ENCODE measurements around the gene MCTP2.

Gene MCTP2

DNA sequence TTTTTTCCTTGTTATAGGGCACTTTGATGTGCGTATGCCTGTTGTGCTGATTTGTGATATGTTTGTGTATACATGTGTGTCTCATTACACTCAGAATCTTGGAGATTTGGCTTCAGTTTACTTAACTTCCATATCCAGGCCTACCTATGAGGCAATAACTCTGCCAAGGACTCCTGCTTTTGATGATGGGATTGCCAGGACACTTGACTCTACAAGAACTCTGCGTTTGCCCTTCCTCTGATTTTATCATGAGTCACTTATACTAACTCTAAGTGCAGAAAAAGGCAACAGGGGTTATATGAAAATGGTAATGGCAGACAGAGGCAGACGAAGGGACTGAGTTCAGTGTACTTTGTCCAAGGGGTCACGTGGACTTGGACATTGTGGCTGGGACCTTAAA lies 33.6 kb downstream of the MCTP2 start:
- Histone ChIP-seq H3K4me3 (ENCODE audit: insufficient read length, low read depth) (no peak overlapping the region), H3K9ac (ENCODE audit: insufficient read length, low read depth) (no peak overlapping the region), H3K4me1 (ENCODE audit: insufficient read depth, insufficient read length) (no peaks in the 10 kb centered on the region), H3K27me3 (ENCODE audit: insufficient read depth, insufficient read length) (no peaks in the 10 kb centered on the region), H3K36me3 (ENCODE audit: insufficient read depth, insufficient read length, low read length) (no peaks in the 10 kb centered on the region), H3K9me3 (ENCODE audit: insufficient read depth, low read length) (no peaks in the 10 kb centered on the region)
- DNase-seq (ENCODE audit: low read depth, low spot score) = no peak
- TF ChIP-seq YY1 (IDR thresholded peaks at IDR 0.05; ENCODE audit: insufficient read depth, insufficient read length) = no peak
- no peak for TF ChIP-seq ZNF274 (IDR thresholded peaks at IDR 0.05; ENCODE audit: low read depth, low read length)
- TF ChIP-seq SUZ12 (IDR thresholded peaks at IDR 0.05; ENCODE audit: extremely low read depth, insufficient read depth, insufficient read length) = no peak

DNA sequence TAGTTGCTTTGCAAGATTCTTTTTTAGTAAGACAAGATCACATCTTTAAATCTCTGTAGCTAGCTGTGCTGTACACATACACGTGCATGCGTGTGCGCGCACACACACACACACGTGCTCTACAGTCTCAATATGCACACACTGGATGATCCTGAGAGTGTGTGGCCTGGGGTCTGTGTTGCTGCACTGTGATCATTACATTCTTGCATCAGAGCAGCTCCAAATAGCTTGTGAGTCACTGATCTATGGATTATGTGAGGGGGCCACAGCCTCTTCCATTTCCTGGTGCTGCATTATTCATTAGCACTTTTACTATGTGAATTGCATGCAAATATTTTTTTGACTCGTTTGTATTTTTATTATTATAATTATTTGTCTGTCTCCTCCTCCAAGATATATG lies 34.6 kb downstream of the MCTP2 start:
- Histone ChIP-seq H3K9me3 (ENCODE audit: insufficient read depth, low read length) (no peaks in the 10 kb centered on the region), H3K27me3 (ENCODE audit: insufficient read depth, insufficient read length) (no peaks in the 10 kb centered on the region), H3K36me3 (ENCODE audit: insufficient read depth, insufficient read length, low read length) (no peaks in the 10 kb centered on the region), H3K4me3 (ENCODE audit: insufficient read length, low read depth) (no peak overlapping the region), H3K9ac (ENCODE audit: insufficient read length, low read depth) (no peak overlapping the region), H3K4me1 (ENCODE audit: insufficient read depth, insufficient read length) (no peaks in the 10 kb centered on the region)
- no peak for DNase-seq (ENCODE audit: low read depth, low spot score)
- TF ChIP-seq YY1 (IDR thresholded peaks at IDR 0.05; ENCODE audit: insufficient read depth, insufficient read length) = no peak
- TF ChIP-seq ZNF274 (IDR thresholded peaks at IDR 0.05; ENCODE audit: low read depth, low read length) = no peak
- TF ChIP-seq SUZ12 (IDR thresholded peaks at IDR 0.05; ENCODE audit: extremely low read depth, insufficient read depth, insufficient read length) = no peak

DNA sequence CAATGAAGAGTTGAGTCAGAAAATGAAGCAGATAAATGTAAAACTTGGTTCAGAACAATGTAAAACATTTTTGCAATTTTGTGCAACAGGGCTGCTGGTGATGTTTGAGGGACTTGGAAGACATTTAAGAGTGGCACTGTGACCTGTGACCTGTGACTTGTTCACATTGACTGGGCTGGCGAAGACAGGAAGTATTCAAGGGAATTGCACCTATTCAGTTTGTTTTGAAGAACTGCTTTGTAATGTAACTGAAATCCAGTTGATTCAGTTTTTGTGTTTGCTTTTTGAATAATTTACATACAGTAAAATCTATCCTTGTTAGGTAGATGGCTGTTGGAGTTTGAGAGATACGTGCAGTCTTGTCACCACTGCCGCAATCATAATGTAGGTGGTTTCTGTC lies 35.4 kb downstream of the MCTP2 start:
- Histone ChIP-seq H3K9ac (ENCODE audit: insufficient read length, low read depth) (no peak overlapping the region), H3K27me3 (ENCODE audit: insufficient read depth, insufficient read length) (no peaks in the 10 kb centered on the region), H3K9me3 (ENCODE audit: insufficient read depth, low read length) (no peaks in the 10 kb centered on the region), H3K36me3 (ENCODE audit: insufficient read depth, insufficient read length, low read length) (no peaks in the 10 kb centered on the region), H3K4me3 (ENCODE audit: insufficient read length, low read depth) (no peak overlapping the region), H3K4me1 (ENCODE audit: insufficient read depth, insufficient read length) (no peaks in the 10 kb centered on the region)
- no peak for DNase-seq (ENCODE audit: low read depth, low spot score)
- no peak for TF ChIP-seq ZNF274 (IDR thresholded peaks at IDR 0.05; ENCODE audit: low read depth, low read length)
- no peak for TF ChIP-seq SUZ12 (IDR thresholded peaks at IDR 0.05; ENCODE audit: extremely low read depth, insufficient read depth, insufficient read length)
- TF ChIP-seq YY1 (IDR thresholded peaks at IDR 0.05; ENCODE audit: insufficient read depth, insufficient read length) = no peak

DNA sequence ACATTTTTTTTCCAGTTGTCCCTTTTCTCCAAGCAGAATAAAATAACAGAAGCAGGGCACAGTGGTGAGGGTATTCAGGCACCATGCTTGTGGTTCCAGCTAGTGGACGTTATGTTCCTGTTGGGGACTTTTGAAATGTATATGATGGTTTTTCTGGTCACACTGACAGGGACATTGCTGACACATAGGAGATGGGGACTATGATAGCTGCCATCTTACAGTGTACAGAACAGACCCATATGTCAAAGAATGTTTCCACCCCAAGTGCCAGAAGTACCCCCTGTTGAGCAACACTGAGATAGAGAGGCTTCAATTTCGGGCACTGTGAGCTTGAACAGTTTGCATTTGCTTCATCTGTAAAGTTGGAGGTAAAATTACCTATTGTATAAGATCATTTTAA lies 38.6 kb downstream of the MCTP2 start:
- DNase-seq (ENCODE audit: low read depth, low spot score) = no peak
- Histone ChIP-seq H3K36me3 (ENCODE audit: insufficient read depth, insufficient read length, low read length) (no peaks in the 10 kb centered on the region), H3K4me1 (ENCODE audit: insufficient read depth, insufficient read length) (no peaks in the 10 kb centered on the region), H3K9me3 (ENCODE audit: insufficient read depth, low read length) (no peaks in the 10 kb centered on the region), H3K4me3 (ENCODE audit: insufficient read length, low read depth) (no peak overlapping the region), H3K9ac (ENCODE audit: insufficient read length, low read depth) (no peak overlapping the region), H3K27me3 (ENCODE audit: insufficient read depth, insufficient read length) (no peaks in the 10 kb centered on the region)
- TF ChIP-seq YY1 (IDR thresholded peaks at IDR 0.05; ENCODE audit: insufficient read depth, insufficient read length) (no peak), SUZ12 (IDR thresholded peaks at IDR 0.05; ENCODE audit: extremely low read depth, insufficient read depth, insufficient read length) (no peak), ZNF274 (IDR thresholded peaks at IDR 0.05; ENCODE audit: low read depth, low read length) (no peak)

DNA sequence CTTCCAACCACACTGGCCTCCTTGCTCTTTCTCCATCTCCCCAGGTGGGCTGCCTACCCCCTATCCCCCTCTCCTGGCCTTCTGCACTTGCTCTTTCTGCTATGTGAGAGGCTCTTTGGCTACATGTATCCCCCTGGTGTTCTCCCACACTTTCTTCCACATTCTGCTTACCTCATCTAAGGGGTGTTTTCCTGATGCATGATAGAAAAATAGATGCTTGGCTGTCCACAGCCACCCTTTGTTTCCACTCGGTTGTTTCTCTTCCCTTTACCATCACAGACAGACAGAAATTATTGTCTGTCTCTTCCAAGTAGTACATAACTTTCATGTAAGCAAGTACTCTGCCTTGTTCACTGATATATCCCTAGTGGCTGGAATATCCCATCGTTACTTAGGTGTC lies 39.2 kb downstream of the MCTP2 start:
- Histone ChIP-seq H3K9me3 (ENCODE audit: insufficient read depth, low read length) (no peaks in the 10 kb centered on the region), H3K4me3 (ENCODE audit: insufficient read length, low read depth) (no peak overlapping the region), H3K4me1 (ENCODE audit: insufficient read depth, insufficient read length) (no peaks in the 10 kb centered on the region), H3K9ac (ENCODE audit: insufficient read length, low read depth) (no peak overlapping the region), H3K36me3 (ENCODE audit: insufficient read depth, insufficient read length, low read length) (no peaks in the 10 kb centered on the region), H3K27me3 (ENCODE audit: insufficient read depth, insufficient read length) (no peaks in the 10 kb centered on the region)
- DNase-seq (ENCODE audit: low read depth, low spot score) = no peak
- TF ChIP-seq YY1 (IDR thresholded peaks at IDR 0.05; ENCODE audit: insufficient read depth, insufficient read length) = no peak
- no peak for TF ChIP-seq SUZ12 (IDR thresholded peaks at IDR 0.05; ENCODE audit: extremely low read depth, insufficient read depth, insufficient read length)
- TF ChIP-seq ZNF274 (IDR thresholded peaks at IDR 0.05; ENCODE audit: low read depth, low read length) = no peak

DNA sequence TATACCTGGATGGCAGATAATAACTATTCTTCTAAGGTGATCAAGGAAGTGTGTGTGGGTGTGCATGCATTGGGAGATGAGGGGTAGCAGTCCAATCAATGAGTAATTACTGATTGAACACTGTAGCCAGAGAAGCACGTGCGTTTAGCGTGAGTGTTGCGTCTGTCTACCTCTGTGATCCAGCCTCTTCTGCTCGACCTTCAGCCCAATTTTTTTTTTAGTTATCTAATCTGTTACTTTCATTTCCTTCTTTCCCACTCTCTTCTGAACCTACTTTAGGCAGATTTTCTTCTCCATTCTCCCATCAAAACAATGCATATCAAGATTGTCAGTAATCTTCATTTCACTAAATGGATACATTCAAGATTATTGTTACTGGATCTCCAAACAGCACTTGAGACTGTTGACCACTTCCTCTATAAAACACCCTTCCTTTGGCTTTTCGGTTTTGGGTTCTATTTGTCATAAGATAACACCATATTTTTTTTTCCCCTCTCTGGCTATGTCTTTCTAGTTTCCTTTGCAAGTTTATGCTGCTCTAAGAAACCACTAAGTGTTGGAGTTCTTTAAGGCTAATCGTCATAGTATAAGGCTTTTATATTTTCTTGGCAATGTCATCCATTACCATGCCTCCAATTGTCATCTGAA lies 41.0 kb downstream of the MCTP2 start:
- H3K4me1 ChIP-seq (ENCODE audit: insufficient read depth, insufficient read length) = no peaks in the 10 kb centered on the region
- H3K36me3 ChIP-seq (ENCODE audit: insufficient read depth, insufficient read length, low read length) = no peaks in the 10 kb centered on the region
- H3K9me3 ChIP-seq (ENCODE audit: insufficient read depth, low read length) = no peaks in the 10 kb centered on the region
- no peaks in the 10 kb centered on the region for H3K27me3 ChIP-seq (ENCODE audit: insufficient read depth, insufficient read length)
- DNase-seq (ENCODE audit: low read depth, low spot score) = no peak
- TF ChIP-seq ZNF274 (IDR thresholded peaks at IDR 0.05; ENCODE audit: low read depth, low read length) (no peak), SUZ12 (IDR thresholded peaks at IDR 0.05; ENCODE audit: extremely low read depth, insufficient read depth, insufficient read length) (no peak), YY1 (IDR thresholded peaks at IDR 0.05; ENCODE audit: insufficient read depth, insufficient read length) (no peak)
- no peak overlapping the region for H3K9ac ChIP-seq (ENCODE audit: insufficient read length, low read depth)
- no peak overlapping the region for H3K4me3 ChIP-seq (ENCODE audit: insufficient read length, low read depth)

DNA sequence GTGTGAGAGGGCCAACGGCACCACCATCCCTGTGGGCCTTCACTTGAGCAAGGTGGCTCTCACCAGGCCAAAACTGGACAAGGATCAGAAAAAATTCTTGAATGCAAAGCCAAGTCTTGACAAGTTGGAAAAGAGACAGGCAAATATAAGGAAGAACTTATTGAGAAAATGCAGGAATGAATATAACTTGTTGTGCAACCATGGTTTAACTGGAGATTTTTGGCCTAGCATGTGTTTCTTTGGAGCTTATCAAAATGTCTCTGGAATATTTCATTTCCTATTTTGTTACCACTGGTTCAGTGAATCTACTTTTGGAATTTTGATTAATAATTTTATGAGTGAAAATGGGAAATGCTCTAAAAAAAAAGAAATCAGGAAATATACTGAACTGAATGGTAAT lies 42.5 kb downstream of the MCTP2 start:
- no peaks in the 10 kb centered on the region for H3K27me3 ChIP-seq (ENCODE audit: insufficient read depth, insufficient read length)

More for the DNA sequence above, 42.5 kb downstream of the MCTP2 start:
- Histone ChIP-seq H3K9me3 (ENCODE audit: insufficient read depth, low read length) (no peaks in the 10 kb centered on the region), H3K36me3 (ENCODE audit: insufficient read depth, insufficient read length, low read length) (no peaks in the 10 kb centered on the region), H3K9ac (ENCODE audit: insufficient read length, low read depth) (no peak overlapping the region), H3K4me3 (ENCODE audit: insufficient read length, low read depth) (no peak overlapping the region), H3K4me1 (ENCODE audit: insufficient read depth, insufficient read length) (no peaks in the 10 kb centered on the region)
- TF ChIP-seq SUZ12 (IDR thresholded peaks at IDR 0.05; ENCODE audit: extremely low read depth, insufficient read depth, insufficient read length) (no peak), ZNF274 (IDR thresholded peaks at IDR 0.05; ENCODE audit: low read depth, low read length) (no peak), YY1 (IDR thresholded peaks at IDR 0.05; ENCODE audit: insufficient read depth, insufficient read length) (no peak)
- no peak for DNase-seq (ENCODE audit: low read depth, low spot score)
